ENCODE data around the gene PSMA7.

DNA sequence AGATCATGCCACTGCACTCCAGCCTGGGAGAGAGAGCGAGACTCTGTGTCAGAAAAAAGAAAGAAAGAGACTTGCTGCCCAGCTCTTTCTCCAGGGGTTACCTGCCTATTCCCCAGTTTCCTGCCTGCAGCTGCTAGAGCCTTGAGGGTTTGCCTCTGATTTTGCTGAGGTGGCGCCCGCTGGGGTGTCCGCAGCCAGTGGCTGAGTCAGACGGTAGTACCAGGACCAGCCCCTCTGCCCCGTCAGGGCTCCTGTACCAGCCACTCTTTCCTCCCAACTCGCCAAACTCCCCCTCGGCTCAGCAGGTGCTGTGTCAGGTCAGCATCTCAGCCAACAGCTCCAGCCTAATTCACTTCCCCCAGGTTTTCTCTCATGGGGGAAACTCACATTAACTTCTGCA lies 28.3 kb downstream of the PSMA7 start:
- TF ChIP-seq CTCF (IDR thresholded peaks at IDR 0.05 in 4 of 5, conservative IDR thresholded peaks at IDR 0.05 in 1 of 5), result no peak
- no peak for TF ChIP-seq POLR2A (IDR thresholded peaks at IDR 0.05)

All from gastrocnemius medialis (tissue), 4 donors.